Gastrocnemius medialis (tissue), 4 donors: ENCODE measurements around the gene PRSS8. TPM values are rescaled to one million over a fixed set of nuclear protein-coding genes. Genes with fewer than 3 reads are reported as not detected.

Experiments used
- ATAC-seq, 2 donors: fragments of 150-250 bp; one replicate each; pipeline ENCODE4 v1.9.1; 2016
- DNase-seq, 2 donors: peaks; one replicate each; pipeline ENCODE4 v3.0.0-alpha.2; 2019
- H3K27ac ChIP-seq, 4 donors: fragments of 200-600 bp; sonication (generic); 1 replicate in 1 of 4; 2 replicates in 3 of 4; pipeline ENCODE4 v1.5.1; 2016 to 2018; ENCODE audit warnings: mild to moderate bottlenecking in 2 of 4, moderate library complexity in 1 of 4
- H3K27me3 ChIP-seq, 3 donors: fragments of 200-600 bp; sonication (generic) in 2 of 3; 1 replicate in 1 of 3; 2 replicates in 2 of 3; pipeline versions ENCODE4 v1.5.1 to v1.6.0; 2016 to 2019; ENCODE audit warnings: mild to moderate bottlenecking in 1 of 3, moderate library complexity in 1 of 3
- H3K36me3 ChIP-seq, 2 donors: fragments of 200-600 bp; sonication (generic) in 1 of 2; one replicate each; pipeline ENCODE4 v1.5.1; 2017 to 2018
- H3K4me1 ChIP-seq, 2 donors: fragments of 200-600 bp; sonication (generic) in 1 of 2; one replicate each; pipeline ENCODE4 v1.5.1; 2016 to 2017; ENCODE audit warnings: mild to moderate bottlenecking in 2 of 2
- H3K4me3 ChIP-seq, 4 donors: fragments of 200-600 bp; sonication (generic) in 3 of 4; 1 replicate in 1 of 4; 2 replicates in 3 of 4; pipeline ENCODE4 v1.5.1; 2016 to 2019; ENCODE audit warnings: mild to moderate bottlenecking in 2 of 4
- H3K9me3 ChIP-seq, 3 donors: fragments of 200-600 bp; sonication (generic) in 2 of 3; 1 replicate in 1 of 3; 2 replicates in 2 of 3; pipeline ENCODE4 v1.5.1; 2016 to 2019
- CTCF ChIP-seq, 5 experiments: fragments of 450-650 bp in 3 of 5; fragments of 200-600 bp in 2 of 5; sonication (generic) in 2 of 5; IDR thresholded peaks in 4 of 5; conservative IDR thresholded peaks in 1 of 5; 1 replicate in 4 of 5; 2 replicates in 1 of 5; pipeline ENCODE4 v1.5.1; 2016 to 2019; ENCODE audit warnings: antibody characterized with exemption in 5 of 5, mild to moderate bottlenecking in 3 of 5, moderate library complexity in 3 of 5
- POLR2A ChIP-seq, 2 donors: fragments of 450-650 bp; IDR thresholded peaks; one replicate each; pipeline ENCODE4 v1.6.1; 2017; ENCODE audit warnings: antibody characterized with exemption in 2 of 2, mild to moderate bottlenecking in 2 of 2, moderate library complexity in 2 of 2
- in situ Hi-C, 4 donors: fragments of 200-750 bp; cut with MboI; loops; one replicate each; pipeline versions ENCODE4 v1.15.0 to v1.8.0; 2017; ENCODE audit warnings: low sequenced_read_pairs in 4 of 4
- intact Hi-C: fragments of 100-400 bp; cut with DNase I; formaldehyde crosslinking; loops from one replicate; pipeline ENCODE4 v1.15.1; 2023; ENCODE audit warnings: low total_unique reads
- total RNA-seq, 4 donors: library from RNA; depleted of rRNA; stranded (reverse); fragments of >200 nt; gene quantifications; one replicate each; pipeline versions ENCODE4 v1.1.0 to v1.2.3, GENCODE V29; 2016

The PRSS8 gene
- total RNA-seq, 4 donors from 2014 or later = 0.24 to 1.2 TPM; not detected in 2

DNA sequence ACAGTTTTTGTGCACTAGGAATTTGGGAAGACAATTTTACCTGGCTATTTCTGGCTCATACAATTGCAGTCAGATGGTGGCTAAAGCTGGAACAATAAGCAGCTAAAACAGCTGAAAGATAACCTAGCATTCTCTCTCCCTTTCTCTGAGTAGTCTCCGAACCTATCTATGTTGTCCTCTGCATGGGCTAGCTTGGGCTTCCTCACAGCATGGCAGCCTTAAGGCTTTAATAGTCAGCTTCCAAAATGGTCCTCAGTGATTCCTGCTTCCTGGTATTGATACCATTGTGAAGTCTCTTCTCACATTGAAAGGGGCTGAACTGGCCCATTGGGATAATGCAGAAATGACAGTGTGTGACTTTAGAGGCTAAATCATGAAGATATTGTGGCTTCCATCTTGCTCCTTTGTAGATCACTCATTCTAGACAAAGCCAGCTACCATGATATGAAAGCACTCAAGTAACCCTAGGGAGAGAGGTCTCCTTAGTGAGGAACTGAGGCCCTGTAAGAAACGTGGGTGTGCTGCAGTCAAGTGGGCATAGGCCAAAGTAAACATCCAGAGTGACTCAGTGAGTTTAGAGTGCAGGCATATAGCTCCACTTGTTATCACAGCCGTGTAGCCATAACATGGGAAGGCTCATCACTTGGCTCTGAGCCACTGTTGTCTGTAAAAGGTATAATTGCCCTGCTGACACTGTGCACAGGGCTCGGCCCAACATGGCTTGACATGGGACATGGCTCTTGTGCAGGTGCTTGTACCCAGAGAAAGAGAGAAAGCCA, 35.5 kb downstream of the PRSS8 start:
- DNase-seq (no peak), ATAC-seq (no peak)
- no peaks in the 10 kb centered on the region for H3K9me3 ChIP-seq
- TF ChIP-seq CTCF (IDR thresholded peaks at IDR 0.05 in 4 of 5, conservative IDR thresholded peaks at IDR 0.05 in 1 of 5) = no peak
- no peak for TF ChIP-seq POLR2A (IDR thresholded peaks at IDR 0.05)
- intact Hi-C loops (no loop called here), in situ Hi-C loops (loop anchor here in 3 of 4 donors (10.0 to 25.0 kb wide), 3 partner anchors 55 to 345 kb away; partner anchors contain the start of genes HSD3B7 (in 1 of the 3), PRSS36 (in 1 of the 3) and ZNF843 (in 1 of the 3))
- no peak overlapping the region for H3K27ac ChIP-seq
- H3K36me3 ChIP-seq = no peaks in the 10 kb centered on the region
- no peaks in the 10 kb centered on the region for H3K27me3 ChIP-seq
- no peak overlapping the region for H3K4me3 ChIP-seq
- H3K4me1 ChIP-seq = no peaks in the 10 kb centered on the region

DNA sequence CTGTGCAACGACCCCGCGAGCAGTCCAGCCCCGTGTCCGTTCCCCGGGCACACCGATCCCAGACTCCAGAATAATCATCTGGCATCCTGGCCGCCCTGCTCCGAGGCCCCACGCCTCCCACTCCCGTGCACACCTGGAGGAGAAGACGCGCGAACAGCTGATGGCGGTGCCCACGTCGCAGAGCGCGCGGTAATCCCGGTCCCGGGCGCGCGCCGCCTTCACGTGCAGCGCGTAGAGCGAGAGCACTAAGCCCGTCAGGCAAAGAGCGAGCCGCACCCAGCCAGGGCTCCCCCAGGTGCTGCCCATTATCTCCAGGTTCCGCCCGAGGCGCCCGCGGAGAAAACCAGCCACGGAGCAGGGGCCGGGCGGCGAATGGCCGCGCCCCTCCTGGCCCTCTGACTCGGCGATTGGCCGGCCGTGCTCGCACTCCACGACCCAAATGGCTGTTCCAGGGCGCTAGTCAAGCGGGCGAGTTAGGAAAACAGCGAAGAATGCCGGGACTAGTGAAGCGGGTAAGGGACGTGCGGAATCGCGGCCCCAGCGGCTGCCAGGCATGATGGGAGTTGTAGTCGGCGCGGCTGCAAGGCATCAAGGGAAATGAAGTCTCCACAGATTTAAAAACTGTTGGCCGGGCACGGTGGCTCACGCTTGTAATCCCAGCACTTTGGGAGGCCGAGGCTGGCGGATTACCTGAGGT, 41.0 kb downstream of the PRSS8 start, which contains the start of gene VKORC1:
Gene VKORC1 (minus strand): TSS at position 374 of the 697 bp plus-strand sequence. CDS start 68 bp downstream, at position 306.
- peak; percentile 94 to 98 for ATAC-seq
- peak within 1 kb of the TSS; percentile 88 to 94 (median 94) for H3K27ac ChIP-seq
- H3K27me3 ChIP-seq = no peaks in the 10 kb centered on the region
- intact Hi-C loops (loop anchor here (1.0 to 2.0 kb wide), 3 partner anchors 20 to 110 kb away; partner anchors contain the start of genes HSD3B7, ZNF646 and ZNF668), in situ Hi-C loops (loop anchor here in 2 of 4 donors (10.0 to 25.0 kb wide), 2 partner anchors 60 to 107 kb away; partner anchors contain the start of genes HSD3B7 (in 1 of the 2) and PRSS36 (in 1 of the 2))
- H3K36me3 ChIP-seq = peaks cover 0 to 10% of the 10 kb centered on the region in 2 donors
- TF ChIP-seq CTCF (IDR thresholded peaks at IDR 0.05 in 4 of 5, conservative IDR thresholded peaks at IDR 0.05 in 1 of 5) = peak in 3 of 5 experiments; percentile 10 to 12 (median 11)
- peak; percentile 76 to 79 for TF ChIP-seq POLR2A (IDR thresholded peaks at IDR 0.05)
- peak; percentile 95 to 96 for DNase-seq
- H3K4me1 ChIP-seq = peaks cover 8 to 13% of the 10 kb centered on the region in 2 donors
- H3K4me3 ChIP-seq = peak within 1 kb of the TSS; percentile 74 to 86 (median 77)
- no peaks in the 10 kb centered on the region for H3K9me3 ChIP-seq

GRCh38 chr16:31094088-31094423, 41.5 kb downstream of the PRSS8 start:
- DNase-seq = no peak
- H3K4me3 ChIP-seq = peak overlapping the region; percentile 74 to 86 (median 77)
- H3K9me3 ChIP-seq = no peaks in the 10 kb centered on the region
- peaks cover 8 to 13% of the 10 kb centered on the region in 2 donors for H3K4me1 ChIP-seq
- peak; percentile 11 for ATAC-seq
- TF ChIP-seq POLR2A (IDR thresholded peaks at IDR 0.05) = no peak
- no peak for TF ChIP-seq CTCF (IDR thresholded peaks at IDR 0.05 in 4 of 5, conservative IDR thresholded peaks at IDR 0.05 in 1 of 5)
- peak overlapping the region; percentile 88 to 94 (median 94) for H3K27ac ChIP-seq
- in situ Hi-C loops = loop anchor here in 2 of 4 donors (10.0 to 25.0 kb wide), 2 partner anchors 61 to 107 kb away; partner anchors contain the start of genes HSD3B7 (in 1 of the 2) and PRSS36 (in 1 of the 2)
- intact Hi-C loops = loop anchor here (1.0 to 2.0 kb wide), 3 partner anchors 20 to 109 kb away; partner anchors contain the start of genes HSD3B7, ZNF646 and ZNF668
- no peaks in the 10 kb centered on the region for H3K27me3 ChIP-seq
- peaks cover 0 to 10% of the 10 kb centered on the region in 2 donors for H3K36me3 ChIP-seq

- in situ Hi-C loops (loop anchor here in 2 of 4 donors (10.0 to 25.0 kb wide), 2 partner anchors 62 to 106 kb away; partner anchors contain the start of genes HSD3B7 (in 1 of the 2) and PRSS36 (in 1 of the 2)), intact Hi-C loops (no loop called here)
- DNase-seq (no peak), ATAC-seq (no peak)
- H3K9me3 ChIP-seq = no peaks in the 10 kb centered on the region
- TF ChIP-seq POLR2A (IDR thresholded peaks at IDR 0.05) (no peak), CTCF (IDR thresholded peaks at IDR 0.05 in 4 of 5, conservative IDR thresholded peaks at IDR 0.05 in 1 of 5) (no peak)
- H3K27me3 ChIP-seq = no peaks in the 10 kb centered on the region
- peaks cover 8 to 13% of the 10 kb centered on the region in 2 donors for H3K4me1 ChIP-seq
- H3K36me3 ChIP-seq = peaks cover 0 to 10% of the 10 kb centered on the region in 2 donors
- peak overlapping the region in 3 of 4 donors; percentile 74 to 79 (median 75) for H3K4me3 ChIP-seq
- H3K27ac ChIP-seq = peak overlapping the region in 3 of 4 donors; percentile 88 to 94 (median 93)
These were observed 42.3 kb downstream of the PRSS8 start for GRCh38 chr16:31093132-31093703.
